NCI-H128 (cell line): ENCODE results near the gene PARVB.

Source experiments
- DNase-seq: peaks from one replicate; lab custom pipeline; 2025; ENCODE audit not compliant: unreplicated experiment; lab: John Stamatoyannopoulos, UW

The PARVB gene

GRCh38 chr22:44130076-44130711 is 106.1 kb downstream of the PARVB start:
- DNase-seq = no peak

DNA sequence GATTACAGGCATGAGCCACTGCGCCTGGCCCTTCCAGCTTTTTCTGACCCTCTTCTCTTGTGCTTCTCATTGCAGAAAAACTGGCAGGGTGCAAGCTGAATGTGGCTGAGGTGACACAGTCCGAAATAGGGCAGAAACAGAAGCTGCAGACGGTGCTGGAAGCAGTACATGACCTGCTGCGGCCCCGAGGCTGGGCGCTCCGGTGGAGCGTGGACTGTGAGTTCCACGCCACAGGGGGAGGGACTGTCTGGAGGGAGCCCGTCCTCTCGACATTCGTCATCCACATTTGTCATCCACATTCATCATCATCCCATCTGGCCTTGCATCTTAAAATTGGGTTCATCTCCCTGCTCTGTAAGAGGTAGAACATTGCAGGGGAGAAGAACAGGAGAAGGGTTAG is 107.3 kb downstream of the PARVB start:
- DNase-seq = no peak

DNA sequence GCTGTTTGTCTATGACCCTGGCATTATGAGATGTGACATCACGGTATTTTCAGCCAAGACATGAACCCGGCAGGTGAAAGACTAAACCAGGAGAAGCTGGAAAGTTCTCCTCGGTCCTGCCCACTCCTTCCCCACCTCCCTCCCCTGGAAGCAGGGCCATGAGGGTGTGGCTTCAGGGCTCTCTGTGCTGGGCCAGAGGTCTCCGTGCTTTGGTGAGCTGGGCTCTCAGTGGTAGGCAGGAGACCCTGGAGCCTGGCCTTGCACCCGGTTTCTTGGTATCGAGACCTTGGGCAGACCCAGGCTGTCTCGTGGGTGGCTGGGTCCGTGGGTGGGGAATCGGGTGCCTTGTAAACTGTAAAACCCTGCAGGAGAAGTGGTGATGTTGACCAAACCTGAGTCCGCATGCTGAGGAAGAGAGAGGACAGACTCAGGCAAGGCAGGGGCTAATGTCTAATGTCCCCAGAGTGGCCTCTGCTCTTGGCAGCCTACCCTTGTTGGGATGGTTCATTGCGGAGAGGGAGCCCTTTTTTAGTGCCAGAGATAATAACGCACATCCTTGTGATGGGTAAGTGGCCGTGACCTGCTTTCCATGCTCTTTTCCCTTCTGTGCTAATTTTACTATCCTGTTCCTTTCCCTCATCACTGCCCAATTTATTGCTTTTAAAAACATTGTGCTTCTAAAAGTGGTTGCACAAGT is 108.0 kb downstream of the PARVB start:
- no peak for DNase-seq

GRCh38 chr22:44132724-44133123 is 108.6 kb downstream of the PARVB start:
- DNase-seq = no peak

DNA sequence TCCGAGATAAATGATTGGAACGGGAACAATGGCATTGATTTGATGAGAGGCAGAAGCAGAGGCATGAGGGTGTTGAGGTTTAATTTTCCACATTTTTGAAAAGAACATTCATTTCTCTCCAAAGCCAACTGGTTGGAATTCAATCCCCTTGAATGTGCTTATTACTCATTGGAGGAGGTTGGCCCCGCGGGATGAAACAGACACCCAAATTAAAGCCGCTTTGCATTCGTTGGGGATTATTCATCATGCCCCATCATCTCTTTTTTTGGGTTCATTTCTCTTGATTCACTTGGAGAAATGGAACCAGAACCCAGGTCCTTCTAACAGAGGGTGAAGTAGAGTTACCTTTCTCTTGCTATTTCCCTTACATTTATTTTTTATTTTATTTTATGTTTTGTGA is 109.1 kb downstream of the PARVB start:
- no peak for DNase-seq

DNA sequence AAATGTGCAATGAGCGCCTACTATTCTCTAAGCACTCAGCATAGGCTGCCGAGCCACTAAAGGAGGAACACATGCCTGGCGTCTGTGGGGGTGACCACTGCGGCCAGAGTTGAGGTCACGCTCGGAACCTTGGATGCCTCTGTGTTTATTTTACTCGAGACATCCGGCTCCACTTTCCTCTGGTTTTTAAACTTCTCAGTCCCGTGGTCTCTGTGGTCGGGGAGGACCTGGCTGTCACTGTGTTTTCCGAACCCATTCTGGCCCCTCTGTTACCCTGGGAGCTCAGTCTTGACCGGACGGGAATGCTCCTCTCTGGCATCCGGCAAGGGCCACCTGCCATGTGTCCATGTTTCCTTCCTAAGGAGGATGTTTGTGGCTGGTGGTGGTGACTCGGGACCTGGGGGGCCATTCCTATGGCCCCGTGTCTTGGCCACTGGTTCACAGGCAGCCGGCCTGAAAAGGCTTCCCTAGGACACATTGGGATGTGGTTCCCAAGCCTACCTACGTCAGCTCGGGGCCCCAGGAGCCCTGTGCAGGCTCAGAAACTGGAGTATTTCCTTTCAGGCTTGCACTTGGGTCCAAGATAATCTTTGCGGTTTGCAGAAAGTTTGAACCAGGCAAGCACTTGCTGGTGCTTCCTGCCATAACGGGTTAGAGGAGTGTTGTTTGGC is 109.9 kb downstream of the PARVB start:
- no peak for DNase-seq

DNA sequence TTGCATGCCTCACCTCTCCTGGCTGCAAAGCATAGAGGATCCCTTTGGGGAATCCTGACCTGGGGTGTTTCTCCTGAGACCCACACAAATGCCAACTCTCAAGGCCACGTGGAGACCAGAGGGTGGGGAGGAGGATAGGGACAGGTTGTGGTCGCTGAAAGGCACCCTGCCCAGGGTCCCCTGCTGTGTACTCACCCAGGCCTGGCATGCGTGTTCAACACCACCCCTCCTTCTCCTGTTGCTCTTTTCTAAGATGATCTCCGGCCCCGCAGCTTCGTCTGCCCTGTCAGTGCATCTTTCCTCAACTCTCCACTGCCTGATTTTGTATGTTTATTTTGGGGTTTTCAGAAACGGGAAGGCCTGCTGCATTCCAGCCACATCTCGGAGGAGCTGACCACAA is 112.0 kb downstream of the PARVB start:
- no peak for DNase-seq

DNA sequence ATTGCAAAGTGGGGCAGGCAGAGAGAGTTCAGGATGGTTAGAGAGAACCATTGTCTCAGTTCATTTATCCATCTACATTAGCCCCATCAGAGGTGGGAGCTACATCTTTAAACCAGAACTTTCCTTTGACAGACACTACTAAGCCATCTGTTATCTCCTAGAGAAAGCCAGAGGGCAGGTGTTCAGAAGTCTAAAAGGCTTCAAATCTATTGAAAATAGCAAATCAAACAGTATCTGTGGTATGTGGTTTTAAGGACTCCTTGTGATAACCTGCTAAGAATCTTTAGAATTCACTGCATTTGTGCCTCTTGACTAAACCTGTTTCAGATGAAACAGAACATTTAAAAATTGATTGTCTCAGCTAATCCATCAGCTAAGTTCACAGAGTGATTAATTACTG is 112.7 kb downstream of the PARVB start:
- DNase-seq = no peak

- no peak for DNase-seq
Measured at GRCh38 chr22:44137415-44137814, 113.3 kb downstream of the PARVB start.

GRCh38 chr22:44139773-44140172 is 115.7 kb downstream of the PARVB start:
- no peak for DNase-seq

GRCh38 chr22:44142421-44143104 is 118.5 kb downstream of the PARVB start:
- no peak for DNase-seq

GRCh38 chr22:44143105-44143474 is 119.0 kb downstream of the PARVB start:
- no peak for DNase-seq

- no peak for DNase-seq
Measured at GRCh38 chr22:44143579-44143978, 119.5 kb downstream of the PARVB start.

GRCh38 chr22:44144046-44144569 is 120.0 kb downstream of the PARVB start:
- no peak for DNase-seq

DNA sequence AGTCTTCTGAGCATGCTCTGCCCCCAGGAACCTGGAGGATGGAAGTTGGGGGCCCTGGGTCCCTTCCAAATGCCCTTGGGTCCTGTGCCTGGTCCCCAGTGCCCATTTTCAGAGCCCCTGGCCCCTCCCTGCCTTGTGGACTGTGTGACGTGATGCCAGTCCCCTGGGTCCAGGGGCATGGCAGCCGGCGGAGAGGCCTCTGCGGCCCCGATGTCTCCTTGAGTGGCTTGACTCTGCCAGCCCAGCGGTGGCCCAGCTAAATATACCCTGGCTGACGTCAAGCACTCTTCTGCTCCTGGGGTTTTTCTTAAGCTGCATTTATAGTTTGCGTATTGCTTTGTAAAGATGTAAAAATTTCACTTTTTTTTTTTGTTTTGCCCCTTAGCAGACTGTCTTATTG is 121.4 kb downstream of the PARVB start:
- no peak for DNase-seq

- DNase-seq = no peak
Measured at GRCh38 chr22:44146088-44146861, 122.2 kb downstream of the PARVB start.

GRCh38 chr22:44147008-44147645 is 123.0 kb downstream of the PARVB start:
- no peak for DNase-seq

- no peak for DNase-seq
Measured at GRCh38 chr22:44147821-44148574, 123.9 kb downstream of the PARVB start.

- DNase-seq = no peak
Measured at GRCh38 chr22:44151676-44152075, 127.6 kb downstream of the PARVB start.

GRCh38 chr22:44153710-44154109 is 129.6 kb downstream of the PARVB start:
- no peak for DNase-seq
